HCT116 (cell line): ENCODE results near the gene STK36. TPM values are rescaled to one million over a fixed set of nuclear protein-coding genes. Genes with fewer than 3 reads are reported as not detected.

Experiments used
- ATAC-seq: fragments of 200-7000 bp; cut with Tn5 transposase; 2 replicates; pipeline ENCODE4 v1.9.1; 2020; ENCODE audit warnings: mild to moderate bottlenecking, moderate library complexity
- BruUV-seq: library from RNA; stranded (reverse); fragments of 400-500 nt; replicated peaks from 2 replicates; lab custom pipeline; 2021; lab: Mats Ljungman, UMichigan
- CTCF ChIA-PET: fragments of 300-600 bp; sonication (Branson Sonifier 250); formaldehyde crosslinking; loops from one replicate; lab custom pipeline; 2021; ENCODE audit warnings: antibody characterized with exemption; lab: Charles Lee
- POLR2A ChIA-PET: fragments of 300-600, 350-600 bp; sonication (Branson Sonifier 250); formaldehyde crosslinking; loops from one replicate; lab custom pipeline; 2021; ENCODE audit warnings: antibody characterized with exemption; lab: Charles Lee
- RAD21 ChIA-PET, 2 experiments: fragments of 300-600 bp; sonication (Branson Sonifier 250); formaldehyde crosslinking; loops; one replicate each; lab custom pipeline; 2023; ENCODE audit warnings: low total read pairs in 2 of 2; ENCODE audit not compliant: uncharacterized antibody in 2 of 2, unreplicated experiment in 2 of 2, low non-redundant PET in 1 of 2; lab: Charles Lee
- DNase-seq: peaks from one replicate; pipeline ENCODE4 v3.0.0-alpha.2; 2010; ENCODE audit warnings: low read depth, low spot score
- H2AFZ ChIP-seq: fragments of 200-600 bp; shearing (Covaris generic), sonication (generic); 2 replicates; pipeline ENCODE4 v1.6.1; 2017; ENCODE audit warnings: low read depth, mixed run types, mixed read lengths, antibody characterized with exemption, low read length; ENCODE audit not compliant: poor library complexity, severe bottlenecking
- H3K27ac ChIP-seq: 2 replicates; pipeline ENCODE4 v1.5.1; 2012; ENCODE audit warnings: low read depth, low read length
- H3K27me3 ChIP-seq: fragments of 200-600 bp; sonication (generic); 2 replicates; pipeline ENCODE4 v1.6.1; 2016; ENCODE audit warnings: mixed run types, low read length, mixed read lengths; ENCODE audit not compliant: insufficient read depth
- H3K36me3 ChIP-seq, 2 experiments: fragments of 200-500 bp in 1 of 2; fragments of 200-600 bp in 1 of 2; sonication (Bioruptor generic) in 1 of 2; sonication (generic) in 1 of 2; 2 replicates each; pipeline versions ENCODE4 v1.5.1 to v1.6.1; 2014 to 2016; ENCODE audit warnings: low read length in 2 of 2, inconsistent platforms in 1 of 2, mixed read lengths in 1 of 2, mixed run types in 1 of 2; ENCODE audit not compliant: insufficient read depth in 2 of 2, control insufficient read depth in 1 of 2
- H3K4me1 ChIP-seq, 2 experiments: fragments of 200-600 bp in 1 of 2; sonication (generic) in 1 of 2; 2 replicates each; pipeline versions ENCODE4 v1.5.1 to v1.6.1; 2012 to 2017; ENCODE audit warnings: low read length in 2 of 2, inconsistent platforms in 1 of 2, mild to moderate bottlenecking in 1 of 2, mixed read lengths in 1 of 2, mixed run types in 1 of 2, moderate library complexity in 1 of 2; ENCODE audit not compliant: insufficient read depth in 2 of 2, control insufficient read depth in 1 of 2
- H3K4me2 ChIP-seq: fragments of 200-600 bp; sonication (generic); 2 replicates; pipeline ENCODE4 v1.6.1; 2017; ENCODE audit warnings: mixed run types, low read length, mixed read lengths
- H3K4me3 ChIP-seq, 2 experiments: fragments of 200-600 bp in 1 of 2; sonication (generic) in 1 of 2; replicated peaks in 1 of 2; 2 replicates each; pipeline ENCODE4 v1.5.1; 2011 to 2016; ENCODE audit warnings: low read length in 2 of 2, control low read depth in 1 of 2, low read depth in 1 of 2, mild to moderate bottlenecking in 1 of 2, mixed read lengths in 1 of 2, mixed run types in 1 of 2
- H3K79me2 ChIP-seq: fragments of 200-600 bp; sonication (generic); 2 replicates; pipeline ENCODE4 v1.6.1; 2017; ENCODE audit warnings: mild to moderate bottlenecking, mixed run types, low read length, moderate library complexity, mixed read lengths; ENCODE audit not compliant: insufficient read depth
- H3K9ac ChIP-seq: fragments of 200-600 bp; sonication (generic); 2 replicates; pipeline ENCODE4 v1.6.1; 2016; ENCODE audit warnings: low read length, mixed read lengths
- H3K9me2 ChIP-seq: fragments of 200-600 bp; sonication (generic), shearing (Covaris generic); 2 replicates; pipeline ENCODE4 v1.6.1; 2017; ENCODE audit warnings: mixed run types, mild to moderate bottlenecking, moderate library complexity; ENCODE audit not compliant: insufficient read depth
- H3K9me3 ChIP-seq, 2 experiments: fragments of 200-500 bp in 1 of 2; fragments of 200-600 bp in 1 of 2; sonication (Bioruptor generic) in 1 of 2; sonication (generic) in 1 of 2; 2 replicates each; pipeline ENCODE4 v1.6.1; 2014 to 2017; ENCODE audit warnings: low read length in 2 of 2, mixed read lengths in 2 of 2, inconsistent platforms in 1 of 2, low read depth in 1 of 2, mild to moderate bottlenecking in 1 of 2, mixed run types in 1 of 2, moderate library complexity in 1 of 2; ENCODE audit not compliant: control insufficient read depth in 1 of 2, insufficient read depth in 1 of 2
- H4K20me1 ChIP-seq: fragments of 200-600 bp; sonication (generic), shearing (Covaris generic); 2 replicates; pipeline ENCODE4 v1.6.1; 2017; ENCODE audit warnings: mixed run types, mild to moderate bottlenecking, moderate library complexity; ENCODE audit not compliant: insufficient read depth
- ATF3 ChIP-seq: IDR thresholded peaks from 2 replicates; pipeline ENCODE4 v1.6.1; 2012
- CTCF ChIP-seq, 3 experiments: fragments of 200-600 bp in 1 of 3; sonication (generic) in 1 of 3; IDR thresholded peaks in 2 of 3; conservative IDR thresholded peaks in 1 of 3; 2 replicates each; pipeline ENCODE4 v1.5.1; 2012 to 2017; ENCODE audit warnings: low read depth in 2 of 3, low read length in 2 of 3, antibody characterized with exemption in 1 of 3, borderline replicate concordance in 1 of 3, control low read depth in 1 of 3, mild to moderate bottlenecking in 1 of 3, mixed read lengths in 1 of 3, mixed run types in 1 of 3, moderate library complexity in 1 of 3; ENCODE audit not compliant: insufficient read depth in 1 of 3
- EGR1 ChIP-seq: IDR thresholded peaks from 2 replicates; pipeline ENCODE4 v1.6.1; 2012; ENCODE audit warnings: low read depth
- ELF1 ChIP-seq: IDR thresholded peaks from 2 replicates; pipeline ENCODE4 v1.6.1; 2012; ENCODE audit warnings: low read depth, borderline replicate concordance
- EZH2 ChIP-seq: fragments of 200-600 bp; sonication (generic); IDR thresholded peaks from 2 replicates; pipeline ENCODE4 v1.6.1; 2017; ENCODE audit warnings: antibody characterized with exemption, mixed run types
- EZH2phosphoT487 ChIP-seq: fragments of 200-600 bp; IDR thresholded peaks from 2 replicates; pipeline ENCODE4 v1.6.1; 2018; ENCODE audit warnings: antibody characterized with exemption, borderline replicate concordance
- FOSL1 ChIP-seq: IDR thresholded peaks from 2 replicates; pipeline ENCODE4 v1.6.1; 2012; ENCODE audit warnings: low read depth
- MAX ChIP-seq: IDR thresholded peaks from 2 replicates; pipeline ENCODE4 v1.6.1; 2012
- POLR2A ChIP-seq: IDR thresholded peaks from 2 replicates; pipeline ENCODE4 v1.7.0; 2011; ENCODE audit warnings: borderline replicate concordance; ENCODE audit not compliant: insufficient read depth, insufficient read length; ENCODE audit errors: extremely low read depth
- RAD21 ChIP-seq: IDR thresholded peaks from 2 replicates; pipeline ENCODE4 v1.6.1; 2012; ENCODE audit warnings: low read depth, mild to moderate bottlenecking
- SP1 ChIP-seq: IDR thresholded peaks from 2 replicates; pipeline ENCODE4 v1.6.1; 2012; ENCODE audit warnings: low read depth
- TCF7L2 ChIP-seq: IDR thresholded peaks from 2 replicates; pipeline ENCODE4 v1.7.0; 2011; ENCODE audit warnings: borderline replicate concordance, inconsistent platforms; ENCODE audit not compliant: insufficient read depth, insufficient read length; ENCODE audit errors: extremely low read depth
- YY1 ChIP-seq: IDR thresholded peaks from 2 replicates; pipeline ENCODE4 v1.6.1; 2011; ENCODE audit warnings: low read length, low read depth, moderate library complexity, mild to moderate bottlenecking; ENCODE audit not compliant: insufficient replicate concordance; ENCODE audit errors: extremely low read depth
- ZBTB33 ChIP-seq: IDR thresholded peaks from 2 replicates; pipeline ENCODE4 v1.6.1; 2011; ENCODE audit warnings: mild to moderate bottlenecking, low read length, moderate library complexity; ENCODE audit not compliant: insufficient replicate concordance; ENCODE audit errors: extremely low read depth
- ZFX ChIP-seq: fragments of 450-650 bp; IDR thresholded peaks from 2 replicates; pipeline ENCODE4 v1.6.1; 2017
- intact Hi-C: fragments of 100-400 bp; cut with micrococcal nuclease; formaldehyde crosslinking; loops from 2 replicates; pipeline ENCODE4 v1.10.0; 2022
- total RNA-seq: library from RNA; stranded (reverse); gene quantifications from one replicate; pipeline ENCODE4 v1.2.1, GENCODE V29; 2021; ENCODE audit not compliant: unreplicated experiment

STK36 gene
- total RNA-seq, 1 experiment from 2014 or later, result 45.5 TPM

- peaks cover 0 to 4% of the 10 kb centered on the region in 2 experiments; a peak in 2 of 4 replicates for H3K4me1 ChIP-seq
- ChIA-PET CTCF (no interaction called here), RAD21 (no interaction called here), POLR2A (no interaction called here)
- DNase-seq (no peak), ATAC-seq (peak; percentile 21; the same call in 1 of the 2 replicates)
- no peaks in the 10 kb centered on the region for H3K36me3 ChIP-seq
- H3K9ac ChIP-seq, result no peak overlapping the region
- no peak overlapping the region for H3K4me3 ChIP-seq
- H3K27ac ChIP-seq, result no peak overlapping the region
- H3K27me3 ChIP-seq, result no peaks in the 10 kb centered on the region
- no peaks in the 10 kb centered on the region for H3K79me2 ChIP-seq
- no peaks in the 10 kb centered on the region for H4K20me1 ChIP-seq
- no TSS peak for BruUV-seq
- no peaks in the 10 kb centered on the region for H3K9me2 ChIP-seq
- no peak overlapping the region for H2AFZ ChIP-seq
- intact Hi-C loops, result no loop called here
- TF ChIP-seq ATF3, result no peak
- no peak for TF ChIP-seq EZH2
- TF ChIP-seq MAX, result no peak
- no peak for TF ChIP-seq EGR1
- TF ChIP-seq POLR2A, result no peak
- no peak for TF ChIP-seq CTCF (IDR thresholded peaks at IDR 0.05 in 2 of 3, conservative IDR thresholded peaks at IDR 0.05 in 1 of 3; ENCODE audit: borderline replicate concordance in 1 of 3, insufficient read depth in 1 of 3, low read depth in 2 of 3, low read length in 2 of 3)
- no peak for TF ChIP-seq ZBTB33
- TF ChIP-seq ELF1, result no peak
- no peak for TF ChIP-seq FOSL1
- no peak for TF ChIP-seq EZH2phosphoT487
- TF ChIP-seq ZFX, result no peak
- no peak for TF ChIP-seq SP1
- no peak for TF ChIP-seq RAD21
- no peak for TF ChIP-seq YY1
- TF ChIP-seq TCF7L2, result no peak
- no peaks in the 10 kb centered on the region for H3K9me3 ChIP-seq
- no peak overlapping the region for H3K4me2 ChIP-seq
Observed at GRCh38 chr2:218622606-218623365, 49.1 kb upstream of the STK36 start.
